Lung (tissue), 12 donors: ENCODE results near the gene FLNB. TPM values are rescaled to one million over a fixed set of nuclear protein-coding genes. Genes with fewer than 3 reads are reported as not detected.

Experiments
- ATAC-seq: fragments of 200-7000 bp; cut with Tn5 transposase; one replicate; pipeline ENCODE4 v1.9.1; 2020; ENCODE audit warnings: moderate number of reproducible peaks; ENCODE audit not compliant: insufficient read depth, low FRiP score
- DNase-seq, 3 donors: peaks; one replicate each; pipeline ENCODE4 v3.0.0-alpha.2; 2013 to 2017
- H3K27ac ChIP-seq, 2 donors: one replicate each; pipeline ENCODE4 v1.5.1; 2013; ENCODE audit warnings: mild to moderate bottlenecking in 2 of 2, moderate library complexity in 2 of 2, control low read depth in 1 of 2, inconsistent platforms in 1 of 2, low read depth in 1 of 2, low read length in 1 of 2
- H3K27me3 ChIP-seq, 3 donors: one replicate each; pipeline ENCODE4 v1.5.1; 2013; ENCODE audit warnings: low read length in 2 of 3; ENCODE audit not compliant: control insufficient read depth in 3 of 3, insufficient read depth in 3 of 3
- H3K36me3 ChIP-seq, 4 donors: one replicate each; pipeline ENCODE4 v1.5.1; 2013; ENCODE audit warnings: low read length in 4 of 4, mild to moderate bottlenecking in 1 of 4, moderate library complexity in 1 of 4; ENCODE audit not compliant: control insufficient read depth in 4 of 4, insufficient read depth in 4 of 4
- H3K4me1 ChIP-seq, 5 donors: one replicate each; pipeline ENCODE4 v1.5.1; 2013; ENCODE audit warnings: low read length in 5 of 5, mild to moderate bottlenecking in 2 of 5, moderate library complexity in 1 of 5; ENCODE audit not compliant: control insufficient read depth in 5 of 5, insufficient read depth in 5 of 5
- H3K4me3 ChIP-seq: one replicate; pipeline ENCODE4 v1.5.1; 2013; ENCODE audit warnings: mild to moderate bottlenecking, control low read depth, moderate library complexity
- H3K9ac ChIP-seq, 2 donors: one replicate each; pipeline ENCODE4 v1.5.1; 2013; ENCODE audit warnings: low read length in 2 of 2, control low read depth in 1 of 2; ENCODE audit not compliant: insufficient read depth in 1 of 2
- H3K9me3 ChIP-seq, 4 donors: one replicate each; pipeline ENCODE4 v1.5.1; 2013; ENCODE audit warnings: low read length in 3 of 4, mild to moderate bottlenecking in 1 of 4, moderate library complexity in 1 of 4; ENCODE audit not compliant: control insufficient read depth in 4 of 4, insufficient read depth in 3 of 4
- CTCF ChIP-seq: IDR thresholded peaks from 2 replicates; pipeline ENCODE4 v1.5.1; 2012; ENCODE audit warnings: mild to moderate bottlenecking; ENCODE audit errors: control extremely low read depth, extremely low read depth
- WGBS, 2 donors: extraction: QIAGEN DNeasy Blood & Tissue Kit; methylation state at CpG; one replicate each; pipeline ENCODE4 v1.1.7; 2013; 5-methylcytosine and 5-hydroxymethylcytosine counted together
- polyA plus RNA-seq, 2 donors: library from polyadenylated mRNA; stranded (reverse); fragments of 200-250 nt; gene quantifications; one replicate each; pipeline ENCODE4 v1.2.1, GENCODE V29; 2013
- total RNA-seq, 2 donors: library from RNA; depleted of rRNA in 1 of 2; stranded (reverse); fragments of >200 nt in 1 of 2; gene quantifications; one replicate each; pipeline ENCODE4 v1.2.1, GENCODE V29; 2014 to 2021
- donor health status: control.
- donor health status: control.
- donor health status: Bipolar disorder and iron deficiency.
- donor health status: healthy.
- donor health status: DM: yes; HTN: yes; CAD: no.

FLNB gene
- total and polyA plus RNA-seq, 4 donors: 32.4 to 122 (median 93.7) TPM

- Histone ChIP-seq H3K27me3 (no peaks in the 10 kb centered on the region), H3K9ac (no peak overlapping the region), H3K4me3 (no peak overlapping the region), H3K9me3 (no peaks in the 10 kb centered on the region), H3K27ac (no peak overlapping the region), H3K4me1 (peaks cover 0 to 18% (median 10%) of the 10 kb centered on the region in 5 donors), H3K36me3 (no peaks in the 10 kb centered on the region)
- no peak for TF ChIP-seq CTCF
- DNase-seq (no peak), ATAC-seq (no peak)
- 64 to 76% methylated on average over 1 of the region's 1 CpG for WGBS, 2 donors
Observed at GRCh38 chr3:58028902-58029301, 20.7 kb downstream of the FLNB start.

- ATAC-seq (no peak), DNase-seq (no peak)
- Histone ChIP-seq H3K27me3 (no peaks in the 10 kb centered on the region), H3K9ac (no peak overlapping the region), H3K4me3 (no peak overlapping the region), H3K36me3 (no peaks in the 10 kb centered on the region), H3K9me3 (no peaks in the 10 kb centered on the region), H3K27ac (no peak overlapping the region), H3K4me1 (peaks cover 0 to 18% (median 10%) of the 10 kb centered on the region in 5 donors)
- 88 to 89% methylated on average over 5 of the region's 5 CpGs for WGBS, 2 donors
- no peak for TF ChIP-seq CTCF
Observed at GRCh38 chr3:58029842-58030584, 21.8 kb downstream of the FLNB start.

GRCh38 chr3:58032186-58032585 lies 24.0 kb downstream of the FLNB start:
- TF ChIP-seq CTCF: no peak
- Histone ChIP-seq H3K36me3 (no peaks in the 10 kb centered on the region), H3K27me3 (no peaks in the 10 kb centered on the region), H3K9ac (no peak overlapping the region), H3K4me1 (peaks cover 5 to 17% (median 8%) of the 10 kb centered on the region in 5 donors), H3K4me3 (no peak overlapping the region), H3K27ac (no peak overlapping the region), H3K9me3 (no peaks in the 10 kb centered on the region)
- ATAC-seq (no peak), DNase-seq (no peak)
- WGBS, 2 donors: 84 to 86% methylated on average over 4 of the region's 4 CpGs
